MCF 10A (cell line): ENCODE measurements around the gene BNIP1. TPM values are rescaled to one million over a fixed set of nuclear protein-coding genes. Genes with fewer than 3 reads are reported as not detected.

Experiments used
- BruUV-seq: library from RNA; stranded (reverse); fragments of 400-500 nt; replicated peaks from 2 replicates; lab custom pipeline; 2021; lab: Mats Ljungman, UMichigan
- CTCF ChIA-PET: fragments of 300-600 bp; sonication (Branson Sonifier 250); formaldehyde crosslinking; extraction: SDS; loops from one replicate; lab custom pipeline; 2021; ENCODE audit warnings: antibody characterized with exemption, inconsistent platforms; lab: Yijun Ruan, JAX
- POLR2A ChIA-PET: fragments of 300-600, 350-650 bp; sonication (Branson Sonifier 250); formaldehyde crosslinking; extraction: SDS; loops from one replicate; lab custom pipeline; 2020; ENCODE audit warnings: antibody characterized with exemption, inconsistent platforms; lab: Yijun Ruan, JAX
- DNase-seq: peaks from one replicate; pipeline ENCODE4 v3.0.0-alpha.2; 2018; ENCODE audit not compliant: unreplicated experiment
- H3K27ac Mint-ChIP-seq: one replicate; pipeline ENCODE4 v1.8.0; 2022; ENCODE audit warnings: mild to moderate bottlenecking, low read depth, mixed read lengths; ENCODE audit not compliant: unreplicated experiment
- H3K27me3 Mint-ChIP-seq: one replicate; pipeline ENCODE4 v1.8.0; 2022; ENCODE audit warnings: mixed read lengths; ENCODE audit not compliant: insufficient read depth, unreplicated experiment
- H3K36me3 Mint-ChIP-seq: one replicate; pipeline ENCODE4 v1.8.0; 2022; ENCODE audit warnings: mild to moderate bottlenecking, moderate library complexity, mixed read lengths; ENCODE audit not compliant: insufficient read depth, unreplicated experiment
- H3K4me1 Mint-ChIP-seq: one replicate; pipeline ENCODE4 v1.8.0; 2022; ENCODE audit warnings: mixed read lengths; ENCODE audit not compliant: insufficient read depth, unreplicated experiment
- H3K4me3 Mint-ChIP-seq: one replicate; pipeline ENCODE4 v1.8.0; 2022; ENCODE audit warnings: mild to moderate bottlenecking, moderate library complexity, mixed read lengths; ENCODE audit not compliant: unreplicated experiment
- H3K9me3 Mint-ChIP-seq: one replicate; pipeline ENCODE4 v1.8.0; 2022; ENCODE audit warnings: mixed read lengths; ENCODE audit not compliant: unreplicated experiment
- CTCF ChIP-seq: fragments of 200-600 bp; IDR thresholded peaks from one replicate; pipeline ENCODE4 v1.8.0; 2022; ENCODE audit warnings: antibody characterized with exemption, mild to moderate bottlenecking; ENCODE audit not compliant: unreplicated experiment
- intact Hi-C: fragments of 100-400 bp; cut with micrococcal nuclease; formaldehyde crosslinking; loops from 2 replicates; pipeline ENCODE4 v1.14.1; 2022
- total RNA-seq: library from RNA; stranded (reverse); gene quantifications from 2 replicates; pipeline ENCODE4 v1.2.3, GENCODE V29; 2022

Gene BNIP1
- total RNA-seq, 1 experiment from 2014 or later, result 35.1 TPM

GRCh38 chr5:173211284-173211683, 67.0 kb downstream of the BNIP1 start:
- Mint-ChIP-seq H3K4me1 (no peaks in the 10 kb centered on the region), H3K36me3 (no peaks in the 10 kb centered on the region), H3K27ac (no peak overlapping the region), H3K9me3 (peaks cover 8% of the 10 kb centered on the region), H3K4me3 (no peak overlapping the region), H3K27me3 (peaks cover 34% of the 10 kb centered on the region)
- POLR2A ChIA-PET, result no interaction called here
- DNase-seq, result no peak
- intact Hi-C loops, result no loop called here
- CTCF ChIA-PET, result interaction anchor here (0.7 to 0.9 kb wide), 3 partner anchors 22 to 67 kb away, joined by 3 to 4 read pairs (median 3); no protein-coding TSS in a partner anchor
- no TSS peak for BruUV-seq
- TF ChIP-seq CTCF, result no peak

GRCh38 chr5:173213236-173213933, 69.1 kb downstream of the BNIP1 start:
- intact Hi-C loops, result no loop called here
- Mint-ChIP-seq H3K4me1 (no peaks in the 10 kb centered on the region), H3K36me3 (no peaks in the 10 kb centered on the region), H3K27me3 (peaks cover 33% of the 10 kb centered on the region), H3K9me3 (peaks cover 8% of the 10 kb centered on the region), H3K4me3 (no peak overlapping the region), H3K27ac (no peak overlapping the region)
- ChIA-PET CTCF (interaction anchor here (0.5 to 1.2 kb wide), 4 partner anchors 11 to 407 kb away, joined by 3 to 6 read pairs (median 3); no protein-coding TSS in a partner anchor), POLR2A (interaction anchor here (1.5 kb wide), 1 partner anchor 11 kb away, joined by 3 read pairs; no protein-coding TSS in a partner anchor)
- no TSS peak for BruUV-seq
- TF ChIP-seq CTCF, result no peak
- DNase-seq, result no peak

Other genes with a start within 250 kb of the BNIP1 start
- gene RPL26L1, start 185.1 kb upstream of the BNIP1 start, total RNA-seq, result 103 and 119 TPM in 2 replicates
- 171 and 243 TPM in 2 replicates for gene ATP6V0E1, start 160.8 kb upstream of the BNIP1 start, total RNA-seq
- 16.2 and 22.7 TPM in 2 replicates for gene CREBRF, start 88.2 kb upstream of the BNIP1 start, total RNA-seq
- 3.9 and 5.5 TPM in 2 replicates for gene NKX2-5, start 90.7 kb downstream of the BNIP1 start, total RNA-seq
- 316 and 414 TPM in 2 replicates for gene STC2, start 183.9 kb downstream of the BNIP1 start, total RNA-seq